ENCODE measurements around the gene SLC16A13. TPM values are rescaled to one million over a fixed set of nuclear protein-coding genes. Genes with fewer than 3 reads are reported as not detected.
"Not testable (repeated sequence)": the region's sequence is repeated elsewhere in the genome, so short reads cannot be mapped to it uniquely, and the experiment has no call there.

Gene SLC16A13
- total and polyA plus RNA-seq, 10 of the 15 experiments (the other 5 are each of a cell fraction or from before 2014, with no cell fraction given) = 0.34 to 12.1 (median 3.3) TPM

- no peak for TF ChIP-seq CBFB (IDR thresholded peaks at IDR 0.05; ENCODE audit: low read depth)
These were observed 47.8 kb downstream of the SLC16A13 start (continued) for GRCh38 chr17:7083592-7083991.

- Histone ChIP-seq H3K4me3 (no peak overlapping the region), H3K79me2 (ENCODE audit: control insufficient read depth, insufficient read depth, low read length) (no peaks in the 10 kb centered on the region), H4K20me1 (ENCODE audit: control insufficient read depth, insufficient read depth) (no peaks in the 10 kb centered on the region), H3K4me1 (ENCODE audit: control insufficient read depth, insufficient read depth, low read length) (no peaks in the 10 kb centered on the region), H3K27me3 (replicated peaks in 1 of 2; ENCODE audit: control insufficient read depth in 2 of 2, insufficient read depth in 2 of 2, low read length in 1 of 2) (no peaks in the 10 kb centered on the region), H3K4me2 (ENCODE audit: control insufficient read depth, insufficient read depth) (no peak overlapping the region; the same call in 1 of the 2 replicates), H3K9ac (ENCODE audit: control insufficient read depth, insufficient read depth, low read length) (no peak overlapping the region), H2AFZ (ENCODE audit: control insufficient read depth, low read depth, low read length) (no peak overlapping the region), H3K27ac (ENCODE audit: control insufficient read depth, insufficient read depth) (no peak overlapping the region), H3K9me3 (replicated peaks; ENCODE audit: control insufficient read depth, insufficient read depth, low read length) (no peaks in the 10 kb centered on the region), H3K36me3 (ENCODE audit: control insufficient read depth in 2 of 2, insufficient read depth in 2 of 2, low read length in 1 of 2) (no peaks in the 10 kb centered on the region)
- 18% methylated on average over 7 of the region's 7 CpGs for WGBS (ENCODE audit: insufficient coverage, insufficient replicate concordance, low lambda C conversion rate, missing lambda C conversion rate)
- TF ChIP-seq CHD2 (IDR thresholded peaks at IDR 0.05; ENCODE audit: borderline replicate concordance, low read depth, low read length) (no peak), NBN (IDR thresholded peaks at IDR 0.05) (no peak), SREBF1 (IDR thresholded peaks at IDR 0.05; ENCODE audit: low read length) (no peak), NKRF (conservative IDR thresholded peaks at IDR 0.05) (no peak), ATF3 (IDR thresholded peaks at IDR 0.05; ENCODE audit: borderline replicate concordance, extremely low read depth, low read depth, low read length) (no peak), IRF4 (IDR thresholded peaks at IDR 0.05; ENCODE audit: low read depth, low read length) (no peak), MAX (IDR thresholded peaks at IDR 0.05; ENCODE audit: low read depth, low read length) (no peak), ASH2L (IDR thresholded peaks at IDR 0.05; ENCODE audit: borderline replicate concordance, low read depth) (no peak)
- DNase-seq (ENCODE audit: low read depth, low spot score) (no peak), ATAC-seq (no peak), FAIRE-seq (no peak)
- intact Hi-C loops (cut with micrococcal nuclease; ENCODE audit: unreplicated experiment) = no loop called here
- RAD21 ChIA-PET (ENCODE audit: unreplicated experiment) = no interaction called here
- SMC1A ChIA-PET (ENCODE audit: uncharacterized antibody, unreplicated experiment) = no interaction called here
- in situ Hi-C loops (cut with MboI) = no loop called here
- CTCF ChIA-PET = no interaction called here
- POLR2A ChIA-PET = no interaction called here
- BruUV-seq (replicated peaks) = no TSS peak
These were observed 48.3 kb downstream of the SLC16A13 start for GRCh38 chr17:7084088-7084487.

GRCh38 chr17:7088442-7088841, 52.6 kb downstream of the SLC16A13 start:
- H3K9me3 ChIP-seq (replicated peaks; ENCODE audit: control insufficient read depth, insufficient read depth, low read length); H3K27me3 ChIP-seq (replicated peaks in 1 of 2; ENCODE audit: control insufficient read depth in 2 of 2, insufficient read depth in 2 of 2, low read length in 1 of 2); H2AFZ ChIP-seq (ENCODE audit: control insufficient read depth, low read depth, low read length); intact Hi-C loops (cut with micrococcal nuclease; ENCODE audit: unreplicated experiment); POLR2A ChIA-PET; H3K79me2 ChIP-seq (ENCODE audit: control insufficient read depth, insufficient read depth, low read length); CTCF ChIA-PET; H3K4me2 ChIP-seq (ENCODE audit: control insufficient read depth, insufficient read depth); H3K27ac ChIP-seq (ENCODE audit: control insufficient read depth, insufficient read depth); H4K20me1 ChIP-seq (ENCODE audit: control insufficient read depth, insufficient read depth); ATAC-seq; FAIRE-seq; BruUV-seq (replicated peaks); H3K4me1 ChIP-seq (ENCODE audit: control insufficient read depth, insufficient read depth, low read length); H3K9ac ChIP-seq (ENCODE audit: control insufficient read depth, insufficient read depth, low read length); DNase-seq (ENCODE audit: low read depth, low spot score); H3K4me3 ChIP-seq; in situ Hi-C loops (cut with MboI); RAD21 ChIA-PET (ENCODE audit: unreplicated experiment); H3K36me3 ChIP-seq (ENCODE audit: control insufficient read depth in 2 of 2, insufficient read depth in 2 of 2, low read length in 1 of 2): not testable (repeated sequence)
- SMC1A ChIA-PET (ENCODE audit: uncharacterized antibody, unreplicated experiment) = interaction anchor here (0.7 kb wide), 1 partner anchor 242 kb away, joined by 3 read pairs; no protein-coding TSS in a partner anchor
- 48% methylated on average over 4 of the region's 4 CpGs for WGBS (ENCODE audit: insufficient coverage, insufficient replicate concordance, low lambda C conversion rate, missing lambda C conversion rate)

Data from GM12878 (cell line).